ENCODE results near the gene EIF1AD.
"Not testable (repeated sequence)": the region's sequence is repeated elsewhere in the genome, so short reads cannot be mapped to it uniquely, and the experiment has no call there.

The EIF1AD gene

DNA sequence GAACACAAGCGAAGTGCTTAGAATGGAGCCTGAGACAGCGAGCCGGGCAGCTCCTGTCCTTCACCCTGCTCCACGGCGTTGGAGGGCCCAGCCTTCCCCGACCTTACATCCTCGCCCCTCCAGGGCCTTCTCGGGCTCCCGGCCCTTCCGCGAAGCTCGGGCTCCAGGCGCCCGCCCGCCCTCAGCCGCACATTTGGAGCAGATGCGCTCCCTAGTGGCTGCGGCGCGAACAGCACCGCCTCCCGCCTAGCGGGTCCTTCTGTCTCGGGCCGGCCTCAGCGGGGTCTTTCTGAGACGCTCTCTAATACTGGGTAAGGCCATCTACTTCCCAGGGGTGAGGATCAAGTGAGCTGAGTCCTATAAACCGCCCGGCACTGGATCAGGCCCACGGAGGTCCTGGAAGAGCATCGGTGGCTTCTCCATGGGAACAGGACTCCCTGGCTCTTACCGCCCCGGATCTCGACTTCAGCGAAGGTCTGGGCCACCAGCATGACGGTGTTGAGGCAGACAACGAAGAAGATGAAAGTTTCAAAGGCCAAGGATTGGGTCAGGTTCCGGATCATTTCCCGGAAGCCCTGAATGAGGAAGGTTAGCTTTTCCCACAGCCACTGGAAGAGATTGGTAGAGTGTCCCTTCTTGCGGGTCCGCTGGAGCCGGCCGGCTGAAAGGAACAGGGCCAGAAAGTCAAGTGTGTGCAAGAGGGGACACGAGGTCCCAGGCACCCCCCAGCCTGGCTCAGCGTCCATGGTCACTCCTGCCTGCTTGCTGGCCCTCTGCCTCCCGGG is 20.6 kb upstream of the EIF1AD start:
- peak; percentile 82 for DNase-seq (ENCODE audit: low spot score)

DNA sequence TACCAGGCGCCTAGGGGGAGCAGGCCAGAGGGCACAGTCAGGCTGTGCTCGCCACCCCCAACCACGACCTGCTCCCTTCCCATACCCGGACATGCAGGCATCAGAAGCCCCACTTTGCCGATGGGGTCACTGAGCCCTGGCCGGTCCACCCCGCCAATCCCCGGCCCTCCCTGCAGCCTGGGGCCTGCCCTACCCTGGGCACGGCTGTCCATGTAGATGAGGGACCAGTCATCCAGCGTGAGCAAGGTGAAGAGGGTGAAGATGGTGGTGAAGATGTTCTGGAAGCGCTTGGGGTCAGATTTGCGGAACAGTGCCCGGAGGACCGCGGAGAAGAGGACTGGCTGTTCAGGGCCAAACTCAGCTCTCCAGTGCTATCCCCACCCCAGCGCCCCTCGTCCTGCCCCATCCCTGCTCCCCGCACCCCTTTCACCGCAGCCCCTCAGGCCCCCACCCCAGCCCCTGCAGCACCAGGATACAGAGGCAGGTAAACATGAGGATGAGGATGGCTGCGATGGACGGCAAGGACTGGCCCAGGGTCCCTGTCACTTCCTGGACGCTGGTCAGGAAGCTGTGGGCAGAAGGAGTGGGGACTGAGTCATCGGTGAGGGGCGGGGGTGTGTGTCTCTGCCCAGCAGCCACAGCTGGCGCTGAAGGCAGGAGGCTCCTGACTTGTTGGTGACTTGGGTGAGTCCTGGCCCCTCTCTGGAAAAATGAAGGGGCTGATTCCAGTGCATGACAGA is 18.8 kb upstream of the EIF1AD start:
- DNase-seq (ENCODE audit: low spot score): no peak

DNA sequence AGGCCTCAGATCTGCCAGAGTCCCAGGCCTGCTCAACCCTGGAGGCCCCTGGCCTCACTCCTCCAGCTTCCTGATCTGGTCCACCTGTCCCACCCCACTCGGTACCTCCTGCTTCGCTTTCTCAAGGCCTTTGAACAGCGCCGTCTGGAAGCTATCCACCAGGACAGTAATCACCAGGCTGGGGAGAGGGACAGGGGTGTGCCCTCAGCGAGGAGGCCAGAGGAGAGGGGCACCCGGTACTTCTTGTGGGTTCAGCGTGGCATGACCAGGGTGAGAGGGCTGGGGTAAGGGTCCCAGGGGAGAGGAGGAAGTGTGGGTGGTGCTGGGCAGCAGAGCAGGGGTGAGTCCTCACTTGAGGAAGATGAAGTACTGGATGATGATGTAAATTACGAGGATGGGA is 18.3 kb upstream of the EIF1AD start:
- no peak for DNase-seq (ENCODE audit: low spot score)

DNA sequence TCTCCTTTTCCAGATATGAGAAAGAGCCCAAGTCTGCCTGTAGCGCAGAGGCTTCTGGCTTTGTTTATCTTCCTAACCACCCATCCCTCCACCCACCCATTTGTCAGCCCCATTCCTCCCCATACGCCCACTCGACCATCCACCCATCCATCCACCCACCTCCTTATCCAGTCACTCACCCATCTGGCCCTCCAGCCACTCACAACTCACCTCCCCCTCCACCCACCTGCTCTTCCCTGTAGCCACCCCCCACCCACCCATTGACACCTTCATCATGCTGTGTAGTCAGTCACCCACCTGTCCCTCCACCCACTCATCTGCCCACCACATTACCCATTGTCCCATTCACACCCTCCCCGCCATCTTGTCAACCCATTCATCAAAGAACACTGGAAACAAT is 15.4 kb upstream of the EIF1AD start:
- no peak for DNase-seq (ENCODE audit: low spot score)

DNA sequence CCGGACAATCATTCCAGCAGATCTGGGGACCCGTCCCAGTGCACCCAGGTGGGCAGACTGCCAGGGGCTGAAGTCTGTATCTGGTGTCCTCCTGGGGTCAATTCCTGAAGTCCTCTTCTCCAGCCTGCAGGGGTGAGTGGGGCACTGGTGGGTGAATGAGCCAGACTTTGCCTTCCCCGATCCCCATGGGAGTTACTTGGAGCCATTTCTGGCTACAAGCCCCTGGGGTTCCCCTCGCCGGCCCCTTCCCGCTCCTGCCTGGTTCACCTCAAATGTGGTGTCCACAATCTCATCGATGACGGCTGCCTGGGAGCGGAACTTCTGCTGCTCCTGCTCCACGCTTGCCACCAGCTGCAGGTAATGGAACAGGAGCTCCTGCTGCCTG is 14.8 kb upstream of the EIF1AD start:
- no peak for DNase-seq (ENCODE audit: low spot score)

DNA sequence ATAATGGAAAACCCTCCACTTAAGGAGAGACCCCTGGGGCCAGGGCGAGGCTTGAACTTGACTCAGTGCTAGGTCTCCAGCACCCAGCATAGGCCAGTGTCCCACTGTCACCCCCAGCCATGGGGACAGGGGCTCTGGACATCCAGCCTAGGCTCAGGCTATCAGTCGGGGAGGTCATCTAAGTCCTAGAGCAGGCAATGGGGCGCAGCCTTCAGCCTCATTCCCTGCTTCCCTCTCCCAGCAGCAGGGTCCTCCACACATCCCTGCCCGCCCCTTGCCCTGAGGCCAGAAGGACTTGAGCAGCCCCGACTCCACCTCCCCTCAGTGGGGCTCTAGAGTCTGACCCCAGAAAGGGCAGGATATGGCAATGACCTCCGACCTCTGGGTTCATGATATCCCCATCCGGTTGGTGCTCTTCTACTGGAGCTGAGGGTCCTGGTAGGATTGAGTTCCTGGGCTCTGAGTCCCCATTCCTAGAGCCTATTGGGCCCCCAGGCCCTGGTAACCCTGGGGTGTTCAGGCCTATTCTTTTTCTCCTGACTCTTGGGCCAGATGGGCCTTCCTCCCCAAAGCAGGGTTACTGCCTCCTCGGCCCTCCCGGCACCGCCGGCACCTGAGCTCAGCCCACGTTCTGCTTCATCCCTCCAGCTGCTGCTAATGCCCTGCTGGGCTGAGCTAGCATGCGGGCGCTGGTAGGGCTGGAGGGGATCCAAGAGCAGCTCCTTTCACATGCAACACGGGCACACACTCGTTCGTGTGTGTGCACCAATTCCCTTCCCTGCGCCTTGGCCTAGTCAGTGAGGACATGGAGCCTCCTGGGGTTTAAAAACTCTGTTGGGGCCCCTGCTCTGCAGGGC is 14.2 kb upstream of the EIF1AD start:
- DNase-seq (ENCODE audit: low spot score): no peak

DNA sequence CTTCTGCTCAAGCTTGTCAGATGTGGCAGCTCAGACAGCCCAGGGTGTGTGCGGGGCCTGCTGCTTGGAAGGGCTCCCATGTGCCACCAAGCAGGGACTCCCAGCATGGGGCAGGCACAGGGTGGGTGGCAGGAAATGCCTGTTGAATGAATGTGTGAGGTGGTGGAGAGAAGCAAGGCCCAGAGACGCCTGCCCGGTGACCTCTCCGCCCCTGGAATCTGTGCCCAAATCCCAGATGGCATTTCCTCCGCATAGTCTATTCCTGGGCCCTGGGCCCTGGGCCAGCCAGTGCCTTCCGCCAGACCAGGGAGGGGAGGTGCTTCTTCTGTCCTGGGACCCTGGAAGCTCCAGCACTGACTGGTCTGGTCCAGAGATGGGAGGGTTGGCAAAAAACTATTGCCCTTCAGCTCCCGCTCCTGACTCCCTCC is 13.5 kb upstream of the EIF1AD start:
- no peak for DNase-seq (ENCODE audit: low spot score)

DNA sequence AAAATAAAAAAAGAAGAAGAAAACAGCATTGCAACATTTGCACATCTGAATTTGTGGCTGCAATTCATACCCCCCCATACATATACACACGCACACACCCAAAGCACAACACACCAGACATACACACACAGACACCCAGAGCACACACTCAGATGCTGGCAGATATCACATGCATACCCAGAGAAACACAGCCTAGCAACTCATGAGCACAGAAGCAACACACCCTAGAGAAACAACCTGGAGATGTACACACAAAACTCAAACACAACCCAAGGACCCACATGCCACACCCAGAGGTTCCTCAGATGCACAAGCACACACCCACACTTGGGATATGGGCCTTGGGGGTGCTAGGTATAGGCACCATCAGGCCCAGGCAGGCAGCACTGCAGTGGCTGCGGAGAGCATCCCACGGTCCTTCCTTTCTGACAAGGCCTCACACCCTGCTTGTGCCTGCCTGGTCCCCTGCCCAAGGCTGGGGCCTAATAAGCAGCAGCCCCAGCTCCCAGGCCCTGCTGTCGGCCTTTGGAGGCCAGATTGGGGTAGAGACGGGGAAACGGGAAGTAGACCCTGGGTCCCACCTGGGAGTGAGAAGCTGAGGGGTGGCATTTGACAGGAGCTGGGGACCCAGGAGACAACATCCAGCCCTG is 13.0 kb upstream of the EIF1AD start:
- DNase-seq (ENCODE audit: low spot score): no peak

DNA sequence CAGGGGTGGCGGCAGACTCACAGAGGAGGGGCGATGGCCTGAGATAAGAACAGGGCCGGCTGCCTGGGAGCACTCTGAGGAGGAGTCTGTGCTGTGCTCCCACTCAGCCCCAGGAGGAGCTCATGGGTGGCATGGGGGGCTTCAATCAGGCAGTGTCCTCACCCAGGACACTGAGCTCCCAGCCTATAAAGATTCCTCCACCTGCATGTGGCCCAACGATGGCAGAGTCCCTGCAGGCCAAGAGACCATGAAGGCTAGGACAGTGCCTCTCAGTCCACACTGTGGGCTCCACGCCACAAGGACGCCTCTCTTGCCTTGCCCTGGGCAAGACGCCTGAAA is 11.8 kb upstream of the EIF1AD start:
- DNase-seq (ENCODE audit: low spot score): no peak

DNA sequence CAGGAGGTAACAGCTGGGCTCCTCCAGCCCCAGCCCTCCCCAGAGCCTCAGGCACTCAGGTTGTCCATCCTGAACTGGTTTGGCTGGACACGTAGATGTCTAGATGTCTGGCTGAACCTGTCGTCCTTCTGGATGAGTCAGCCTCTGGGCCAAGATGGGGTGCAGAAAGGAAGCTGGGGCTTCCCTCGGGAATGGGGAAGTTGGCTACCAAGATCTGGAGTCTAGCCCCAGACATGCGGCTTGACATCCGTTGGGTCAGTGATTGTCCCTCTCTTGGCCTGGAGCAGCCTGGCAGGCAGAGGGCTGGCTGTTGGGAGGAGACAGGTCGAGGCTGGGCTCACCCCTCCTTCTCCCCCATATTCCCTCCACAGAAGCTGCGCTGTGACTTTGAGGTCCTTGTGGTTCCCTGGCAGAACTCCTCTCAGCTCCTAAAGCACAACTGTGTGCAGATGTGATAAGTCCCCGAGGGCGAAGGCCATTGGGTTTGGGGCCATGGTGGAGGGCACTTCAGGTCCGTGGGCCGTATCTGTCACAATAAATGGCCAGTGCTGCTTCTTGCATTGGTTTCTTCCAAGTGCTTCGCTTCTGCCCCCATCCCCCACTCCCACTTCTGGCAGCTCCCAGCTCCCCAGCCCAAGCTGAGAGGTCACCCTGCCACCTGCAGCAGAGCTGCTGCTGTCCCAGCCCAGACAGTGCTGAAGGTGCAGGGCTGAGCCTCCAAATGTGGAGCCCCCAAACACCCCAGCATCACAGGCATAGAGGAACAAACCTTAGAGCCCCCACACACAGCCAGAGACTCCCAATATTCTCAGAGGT is 11.2 kb upstream of the EIF1AD start:
- no peak for DNase-seq (ENCODE audit: low spot score)

DNA sequence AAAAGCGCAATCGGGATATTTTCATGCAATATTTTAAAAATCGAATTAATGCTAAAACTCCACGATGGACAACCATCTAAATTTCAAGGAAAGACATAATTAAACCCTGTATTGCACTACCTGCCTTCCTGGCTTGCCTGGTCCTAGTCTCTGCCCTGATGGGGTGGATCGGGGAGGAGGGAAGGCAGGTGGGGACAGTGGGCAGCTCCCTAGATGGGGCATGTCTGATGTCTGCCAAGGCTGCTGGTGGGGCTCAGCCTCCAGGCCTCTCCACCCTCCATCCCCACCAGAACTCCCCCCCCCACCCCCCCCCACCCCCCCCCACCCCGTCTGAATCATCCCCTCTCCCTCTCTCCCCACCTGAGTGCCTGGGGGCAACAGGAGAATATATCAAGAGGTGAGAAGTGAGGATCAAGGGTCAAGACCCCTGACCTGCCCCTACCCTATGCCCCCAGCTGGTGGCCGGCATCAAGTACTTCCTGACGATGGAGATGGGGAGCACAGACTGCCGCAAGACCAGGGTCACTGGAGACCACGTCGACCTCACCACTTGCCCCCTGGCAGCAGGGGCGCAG is 10.5 kb upstream of the EIF1AD start:
- no peak for DNase-seq (ENCODE audit: low spot score)

DNA sequence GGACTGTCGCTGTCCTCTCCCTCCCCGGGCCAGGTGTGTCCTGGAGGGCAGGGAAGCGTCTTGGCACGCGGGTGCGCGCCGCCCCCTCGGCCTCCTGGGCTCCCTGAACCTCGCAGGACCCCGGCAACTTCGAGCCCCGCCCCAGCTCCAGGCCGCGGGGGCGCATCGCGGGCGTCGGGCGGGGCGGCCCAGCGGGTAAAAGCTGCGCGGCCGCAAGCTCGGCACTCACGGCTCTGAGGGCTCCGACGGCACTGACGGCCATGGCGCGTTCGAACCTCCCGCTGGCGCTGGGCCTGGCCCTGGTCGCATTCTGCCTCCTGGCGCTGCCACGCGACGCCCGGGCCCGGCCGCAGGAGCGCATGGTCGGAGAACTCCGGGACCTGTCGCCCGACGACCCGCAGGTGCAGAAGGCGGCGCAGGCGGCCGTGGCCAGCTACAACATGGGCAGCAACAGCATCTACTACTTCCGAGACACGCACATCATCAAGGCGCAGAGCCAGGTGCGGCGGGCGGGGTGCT is 9.9 kb upstream of the EIF1AD start, which contains the start of gene CST6:
CST6 (plus strand) TSS at position 224 of the 519 bp plus-strand sequence; CDS start at position 261, 37 bp downstream.
- DNase-seq (ENCODE audit: low spot score): no peak

DNA sequence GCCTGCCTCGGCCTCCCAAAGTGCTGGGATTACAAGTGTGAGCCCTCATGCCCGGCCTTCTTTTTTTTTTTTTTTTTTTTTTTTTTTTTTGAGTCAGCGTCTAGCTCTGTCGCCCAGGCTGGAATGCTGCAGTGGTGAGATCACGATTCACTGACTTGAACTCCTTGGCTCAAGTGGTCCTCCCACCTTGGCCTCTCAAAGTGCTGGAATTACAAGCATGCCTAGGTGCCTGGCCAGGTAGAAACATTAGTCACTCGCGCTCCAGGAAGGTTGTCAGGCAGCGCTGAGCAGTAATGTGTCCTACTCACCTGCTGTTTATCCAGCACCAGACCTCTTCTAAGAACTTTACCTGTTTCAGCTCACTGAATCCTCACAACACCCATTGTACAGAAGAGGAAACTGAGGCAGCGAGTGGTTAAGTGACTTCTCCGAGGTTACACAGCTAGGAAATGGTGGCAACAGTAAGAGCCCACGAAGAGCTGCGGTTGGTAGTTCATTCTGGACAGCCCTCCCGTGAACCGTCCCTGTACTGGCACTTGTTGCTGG is 9.4 kb upstream of the EIF1AD start:
- DNase-seq (ENCODE audit: low spot score): no peak

DNA sequence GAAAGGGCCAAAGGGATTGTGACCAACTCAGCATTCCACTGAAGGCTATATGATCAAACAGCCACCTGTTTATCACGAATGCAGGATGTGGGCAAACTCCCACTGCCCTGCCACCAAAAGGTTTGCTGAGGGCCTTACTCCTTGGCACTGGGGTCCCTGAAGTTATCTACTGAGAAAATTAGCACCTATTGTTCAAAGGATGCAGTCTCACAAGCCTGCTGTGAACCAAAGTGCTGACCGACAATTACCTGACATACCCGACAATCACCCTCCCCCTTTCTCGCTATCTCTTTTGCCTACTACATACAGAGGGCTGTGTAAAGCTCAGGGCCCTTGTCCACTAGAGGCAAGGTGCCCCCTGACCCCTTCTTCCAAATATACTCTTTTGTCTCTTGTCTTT is 8.1 kb upstream of the EIF1AD start:
- DNase-seq (ENCODE audit: low spot score): not testable (repeated sequence)

DNA sequence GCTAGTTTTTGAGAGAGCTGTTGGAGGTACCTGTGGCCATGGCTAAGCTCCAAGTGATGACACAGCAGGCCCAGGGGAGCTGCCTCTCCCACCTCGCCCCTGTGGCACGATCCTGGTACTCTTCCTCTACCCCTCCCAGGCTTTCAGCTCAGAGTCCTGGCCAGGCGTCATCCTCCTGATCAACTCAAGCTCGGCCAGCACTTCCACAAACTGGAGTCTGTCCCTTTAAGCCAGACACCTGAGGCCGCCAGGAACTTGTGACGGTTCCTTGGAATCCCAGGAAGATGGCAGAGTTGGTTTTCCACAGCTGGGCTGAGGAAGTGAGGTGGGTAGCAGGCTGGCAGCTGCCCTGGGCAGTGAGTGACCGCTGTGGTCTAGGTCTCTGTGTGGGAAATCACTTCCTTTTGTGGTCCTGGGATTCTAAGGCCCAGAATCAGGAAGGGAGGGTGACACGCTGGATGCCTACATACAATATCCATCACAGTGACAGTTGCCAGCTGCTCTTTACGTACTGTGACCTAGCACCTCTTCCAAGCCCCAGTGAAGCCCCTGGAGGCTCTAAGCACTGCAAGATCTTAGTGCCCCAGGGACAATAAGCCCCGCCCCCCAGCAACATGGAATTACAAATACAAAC is 6.6 kb upstream of the EIF1AD start:
- DNase-seq (ENCODE audit: low spot score): no peak

DNA sequence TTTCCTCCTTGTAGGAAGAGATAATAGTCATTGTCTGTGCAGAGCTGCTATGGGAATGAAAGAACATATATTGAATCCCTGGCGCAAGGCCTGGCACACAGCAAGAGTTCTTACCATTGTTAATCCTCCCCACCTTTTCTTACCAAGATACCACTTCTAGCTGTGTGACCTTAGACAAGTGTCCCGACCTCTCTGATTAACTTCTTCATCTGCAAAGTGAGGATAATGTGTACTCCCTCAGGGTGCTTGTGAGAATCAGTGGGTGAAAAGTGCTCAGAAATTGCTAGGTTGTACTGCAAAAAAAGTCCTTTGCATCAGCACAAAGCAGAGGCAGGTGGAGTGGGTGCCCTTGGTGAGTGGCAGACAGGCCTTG is 6.1 kb upstream of the EIF1AD start:
- no peak for DNase-seq (ENCODE audit: low spot score)

DNA sequence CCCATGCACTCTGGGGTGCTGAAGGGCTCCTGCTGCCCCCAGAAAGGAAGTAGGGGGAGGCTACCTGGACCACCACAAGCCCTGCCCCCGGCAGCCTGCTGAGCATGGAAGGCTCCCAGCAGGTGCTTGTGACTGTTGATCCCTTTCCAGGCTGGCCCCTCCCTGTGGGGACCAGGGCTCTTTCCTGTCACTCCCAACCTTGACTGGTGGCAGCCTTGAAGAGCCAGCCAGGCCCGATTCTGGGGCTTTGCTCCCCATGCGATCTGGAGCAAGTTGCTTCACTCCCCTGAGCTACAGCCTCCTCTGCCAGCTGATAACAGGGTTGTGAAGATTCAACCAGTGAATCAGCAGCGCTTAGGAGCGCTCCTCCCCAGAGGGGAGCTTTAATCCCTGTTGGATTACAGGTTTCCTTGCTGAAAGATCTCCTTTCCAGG is 5.3 kb upstream of the EIF1AD start:
- no peak for DNase-seq (ENCODE audit: low spot score)

DNA sequence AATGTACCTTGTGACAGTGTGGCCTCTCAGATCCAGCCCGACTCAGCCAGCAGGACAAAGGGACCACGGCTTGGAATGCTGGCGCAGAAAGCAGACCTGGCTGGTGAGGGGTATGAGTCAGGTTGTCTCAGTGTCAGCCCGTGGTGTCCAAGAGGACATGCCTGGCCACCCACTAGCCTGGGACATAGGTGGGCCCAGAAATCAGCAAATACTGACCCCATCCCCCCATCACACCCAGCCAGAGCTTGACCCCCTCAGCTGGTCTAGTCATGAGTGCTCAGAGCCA is 4.9 kb upstream of the EIF1AD start:
- no peak for DNase-seq (ENCODE audit: low spot score)

DNA sequence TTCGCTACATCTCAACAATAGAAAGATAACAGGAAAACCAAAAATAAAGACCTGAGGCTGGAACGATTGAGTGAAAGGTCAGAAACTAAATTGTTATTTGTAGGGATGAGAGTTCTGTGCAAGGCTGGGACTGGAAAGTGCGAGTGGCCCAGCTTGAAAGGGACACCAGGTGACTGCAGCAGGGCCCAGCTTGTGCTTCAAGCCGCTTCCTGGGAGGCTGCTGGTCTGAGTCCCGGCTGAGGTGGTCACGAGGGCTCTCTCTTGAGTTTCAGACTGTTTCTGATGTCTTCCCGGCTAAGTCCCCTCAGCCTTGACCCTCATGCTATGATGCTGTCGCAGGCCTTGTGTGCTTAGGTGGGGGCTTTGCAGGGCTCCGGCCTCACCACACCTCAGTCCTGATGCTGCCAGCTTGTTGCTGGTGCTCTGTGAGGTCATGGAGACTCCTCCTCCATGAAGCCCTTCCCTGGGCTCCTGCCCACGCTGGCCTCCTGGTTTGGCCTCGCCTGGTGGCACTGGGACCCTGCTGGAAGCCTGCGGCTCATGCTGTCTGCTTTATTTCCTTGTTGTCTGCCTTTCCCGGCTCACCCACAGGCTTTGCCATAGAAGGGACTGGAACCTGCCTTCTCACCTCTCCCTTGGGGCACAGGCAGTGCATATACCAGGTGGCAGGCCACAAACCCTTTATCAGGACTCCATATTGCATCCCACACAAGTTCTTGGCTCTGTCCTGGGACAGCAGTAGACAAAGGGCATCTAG is 4.4 kb upstream of the EIF1AD start:
- DNase-seq (ENCODE audit: low spot score): no peak
